Stimulated activated effector memory CD8-positive, alpha-beta T cell treated with anti-CD3 and anti-CD28 coated beads, Interleukin-12 subunit alpha, Interleukin-12 subunit beta, amount 100 ng/mL, for 72 hours (primary cell): ENCODE data around the gene EEPD1.
"Not testable (repeated sequence)": the region's sequence is repeated elsewhere in the genome, so short reads cannot be mapped to it uniquely, and the experiment has no call there.

Source experiments
- ATAC-seq: fragments of 150-1000 bp; cut with Tn5 transposase; 2 replicates; pipeline ENCODE4 v1.10.0; 2021
- DNase-seq, 2 donors: peaks; one replicate each; pipeline ENCODE4 v3.0.0; 2021 to 2022; ENCODE audit warnings: low spot score in 2 of 2
- H3K27ac Mint-ChIP-seq: one replicate; pipeline ENCODE4 v1.8.0; 2022; ENCODE audit warnings: mild to moderate bottlenecking, mixed read lengths
- H3K36me3 Mint-ChIP-seq: one replicate; pipeline ENCODE4 v1.8.0; 2022; ENCODE audit warnings: mild to moderate bottlenecking, mixed read lengths
- H3K4me1 Mint-ChIP-seq: one replicate; pipeline ENCODE4 v1.8.0; 2022; ENCODE audit warnings: mixed read lengths
- H3K4me3 Mint-ChIP-seq: one replicate; pipeline ENCODE4 v1.8.0; 2022; ENCODE audit warnings: mild to moderate bottlenecking, mixed read lengths
- H3K9me3 Mint-ChIP-seq: one replicate; pipeline ENCODE4 v1.8.0; 2022; ENCODE audit warnings: mixed read lengths

Gene EEPD1

GRCh38 chr7:36321284-36321683, 168.2 kb downstream of the EEPD1 start:
- H3K36me3 Mint-ChIP-seq, H3K9me3 Mint-ChIP-seq, H3K27ac Mint-ChIP-seq, H3K4me1 Mint-ChIP-seq, H3K4me3 Mint-ChIP-seq, DNase-seq, ATAC-seq: not testable (repeated sequence)

GRCh38 chr7:36336390-36336789, 183.3 kb downstream of the EEPD1 start:
- Mint-ChIP-seq H3K27ac (no peak overlapping the region), H3K36me3 (no peaks in the 10 kb centered on the region), H3K4me1 (no peaks in the 10 kb centered on the region), H3K9me3 (no peaks in the 10 kb centered on the region), H3K4me3 (no peak overlapping the region)
- DNase-seq, result no peak
- no peak for ATAC-seq

GRCh38 chr7:36338256-36338655, 185.2 kb downstream of the EEPD1 start:
- Mint-ChIP-seq H3K27ac (no peak overlapping the region), H3K9me3 (no peaks in the 10 kb centered on the region)
- ATAC-seq, result no peak

GRCh38 chr7:36343548-36343947, 190.5 kb downstream of the EEPD1 start:
- Mint-ChIP-seq H3K9me3 (no peaks in the 10 kb centered on the region), H3K36me3 (no peaks in the 10 kb centered on the region), H3K4me1 (no peaks in the 10 kb centered on the region), H3K4me3 (no peak overlapping the region), H3K27ac (no peak overlapping the region)
- DNase-seq (no peak), ATAC-seq (no peak)

More at GRCh38 chr7:36338256-36338655, 185.2 kb downstream of the EEPD1 start:
- DNase-seq, result no peak
- no peaks in the 10 kb centered on the region for H3K36me3 Mint-ChIP-seq
- H3K4me3 Mint-ChIP-seq, result no peak overlapping the region
- no peaks in the 10 kb centered on the region for H3K4me1 Mint-ChIP-seq

GRCh38 chr7:36344622-36345021, 191.6 kb downstream of the EEPD1 start:
- Mint-ChIP-seq H3K4me1 (no peaks in the 10 kb centered on the region), H3K9me3 (no peaks in the 10 kb centered on the region), H3K27ac (no peak overlapping the region), H3K36me3 (no peaks in the 10 kb centered on the region), H3K4me3 (no peak overlapping the region)
- DNase-seq, result no peak
- no peak for ATAC-seq

- Mint-ChIP-seq H3K36me3 (no peaks in the 10 kb centered on the region), H3K4me3 (no peak overlapping the region), H3K4me1 (no peaks in the 10 kb centered on the region), H3K9me3 (no peaks in the 10 kb centered on the region), H3K27ac (no peak overlapping the region)
- ATAC-seq (peak; percentile 75), DNase-seq (no peak)
Observed at GRCh38 chr7:36346260-36346831, 193.3 kb downstream of the EEPD1 start.

- Mint-ChIP-seq H3K36me3 (no peaks in the 10 kb centered on the region), H3K4me3 (no peak overlapping the region), H3K27ac (no peak overlapping the region), H3K4me1 (no peaks in the 10 kb centered on the region), H3K9me3 (no peaks in the 10 kb centered on the region)
- ATAC-seq (no peak), DNase-seq (no peak)
Observed at GRCh38 chr7:36348256-36348655, 195.2 kb downstream of the EEPD1 start.

- ATAC-seq (no peak), DNase-seq (no peak)
- Mint-ChIP-seq H3K9me3 (no peaks in the 10 kb centered on the region), H3K36me3 (no peaks in the 10 kb centered on the region), H3K4me3 (no peak overlapping the region), H3K27ac (no peak overlapping the region), H3K4me1 (no peaks in the 10 kb centered on the region)
Observed at GRCh38 chr7:36348771-36349170, 195.7 kb downstream of the EEPD1 start.

GRCh38 chr7:36349626-36350025, 196.6 kb downstream of the EEPD1 start:
- Mint-ChIP-seq H3K36me3 (no peaks in the 10 kb centered on the region), H3K27ac (no peak overlapping the region), H3K4me3 (no peak overlapping the region), H3K4me1 (no peaks in the 10 kb centered on the region), H3K9me3 (no peaks in the 10 kb centered on the region)
- ATAC-seq (no peak), DNase-seq (no peak)
